H7 (cell line): ENCODE data around the gene KLK14. TPM values are rescaled to one million over a fixed set of nuclear protein-coding genes. Genes with fewer than 3 reads are reported as not detected.

ENCODE experiments used
- DNase-seq: peaks from one replicate; pipeline ENCODE4 v3.0.0; 2012
- H3K27me3 ChIP-seq: 2 replicates; pipeline ENCODE4 v1.6.0; 2011; ENCODE audit warnings: mild to moderate bottlenecking, low read length; ENCODE audit not compliant: control insufficient read depth, insufficient read depth
- H3K36me3 ChIP-seq: replicated peaks from 2 replicates; pipeline ENCODE4 v1.5.1; 2011; ENCODE audit warnings: low read length; ENCODE audit not compliant: control insufficient read depth, insufficient read depth
- H3K4me3 ChIP-seq: 2 replicates; pipeline ENCODE4 v1.5.1; 2011; ENCODE audit warnings: low read depth, mild to moderate bottlenecking, control low read depth, low read length, moderate library complexity; ENCODE audit not compliant: insufficient read depth
- total RNA-seq: library from RNA; depleted of rRNA; stranded (reverse); fragments of >200 nt; shearing (Covaris generic); gene quantifications from 2 replicates; pipeline ENCODE4 v1.2.3, GENCODE V29; 2014

The KLK14 gene
- total RNA-seq, 1 experiment from 2014 or later, result not detected

- Histone ChIP-seq H3K27me3 (no peaks in the 10 kb centered on the region), H3K36me3 (peaks cover 5% of the 10 kb centered on the region), H3K4me3 (no peak overlapping the region)
- peak; percentile 50 for DNase-seq
Measured at GRCh38 chr19:51098365-51099046, 15.8 kb upstream of the KLK14 start.

GRCh38 chr19:51097796-51098195 is 15.1 kb upstream of the KLK14 start:
- Histone ChIP-seq H3K27me3 (no peaks in the 10 kb centered on the region), H3K4me3 (no peak overlapping the region), H3K36me3 (peaks cover 4% of the 10 kb centered on the region; the same call in 1 of the 2 replicates)
- no peak for DNase-seq

GRCh38 chr19:51097166-51097738 is 14.6 kb upstream of the KLK14 start:
- H3K27me3 ChIP-seq, result no peaks in the 10 kb centered on the region
- H3K4me3 ChIP-seq, result no peak overlapping the region
- peaks cover 2% of the 10 kb centered on the region; the same call in 1 of the 2 replicates for H3K36me3 ChIP-seq
- DNase-seq, result peak; percentile 91

GRCh38 chr19:51096473-51097165 is 13.9 kb upstream of the KLK14 start:
- H3K36me3 ChIP-seq, result 0 out of 2 replicates have a peak, but pooled peaks cover 1% of the 10 kb centered on the region
- H3K27me3 ChIP-seq, result no peaks in the 10 kb centered on the region
- peak; percentile 67 for DNase-seq
- H3K4me3 ChIP-seq, result no peak overlapping the region

GRCh38 chr19:51094696-51095279 is 12.1 kb upstream of the KLK14 start:
- Histone ChIP-seq H3K4me3 (no peak overlapping the region), H3K27me3 (no peaks in the 10 kb centered on the region; the same call in 1 of the 2 replicates), H3K36me3 (no peaks in the 10 kb centered on the region)
- peak; percentile 95 for DNase-seq

- peak; percentile 58 for DNase-seq
- Histone ChIP-seq H3K36me3 (no peaks in the 10 kb centered on the region), H3K4me3 (no peak overlapping the region), H3K27me3 (no peaks in the 10 kb centered on the region; the same call in 1 of the 2 replicates)
Measured at GRCh38 chr19:51093510-51094345, 11.0 kb upstream of the KLK14 start.

- no peaks in the 10 kb centered on the region; the same call in 1 of the 2 replicates for H3K27me3 ChIP-seq
- H3K36me3 ChIP-seq, result no peaks in the 10 kb centered on the region
- no peak overlapping the region for H3K4me3 ChIP-seq
- no peak for DNase-seq
Measured at GRCh38 chr19:51093101-51093500, 10.4 kb upstream of the KLK14 start.

- Histone ChIP-seq H3K27me3 (no peaks in the 10 kb centered on the region; the same call in 1 of the 2 replicates), H3K4me3 (no peak overlapping the region), H3K36me3 (no peaks in the 10 kb centered on the region)
- no peak for DNase-seq
Measured at GRCh38 chr19:51091895-51092873, 9.5 kb upstream of the KLK14 start.

GRCh38 chr19:51091126-51091525 is 8.4 kb upstream of the KLK14 start:
- Histone ChIP-seq H3K4me3 (no peak overlapping the region), H3K27me3 (no peaks in the 10 kb centered on the region; the same call in 1 of the 2 replicates), H3K36me3 (no peaks in the 10 kb centered on the region)
- DNase-seq, result peak; percentile 26

- no peaks in the 10 kb centered on the region; the same call in 1 of the 2 replicates for H3K27me3 ChIP-seq
- no peak overlapping the region for H3K4me3 ChIP-seq
- no peaks in the 10 kb centered on the region for H3K36me3 ChIP-seq
- no peak for DNase-seq
Measured at GRCh38 chr19:51090471-51090870, 7.8 kb upstream of the KLK14 start.

- Histone ChIP-seq H3K4me3 (no peak overlapping the region), H3K27me3 (no peaks in the 10 kb centered on the region; the same call in 1 of the 2 replicates), H3K36me3 (no peaks in the 10 kb centered on the region)
- DNase-seq, result peak; percentile 29
Measured at GRCh38 chr19:51089786-51090185, 7.1 kb upstream of the KLK14 start.

- DNase-seq, result peak; percentile 56
- Histone ChIP-seq H3K27me3 (no peaks in the 10 kb centered on the region; the same call in 1 of the 2 replicates), H3K4me3 (no peak overlapping the region), H3K36me3 (no peaks in the 10 kb centered on the region)
Measured at GRCh38 chr19:51086153-51086850, 3.6 kb upstream of the KLK14 start.
